Right ventricle myocardium inferior (tissue), 1 donor: ENCODE results near the gene TBX5. TPM values are rescaled to one million over a fixed set of nuclear protein-coding genes. Genes with fewer than 3 reads are reported as not detected.
"Not testable (repeated sequence)": the region's sequence is repeated elsewhere in the genome, so short reads cannot be mapped to it uniquely, and the experiment has no call there.

ENCODE experiments used
- ATAC-seq: fragments of 200-7000 bp; cut with Tn5 transposase; one replicate; pipeline ENCODE4 v1.9.1; 2020; ENCODE audit warnings: mild to moderate bottlenecking, moderate library complexity
- DNase-seq: peaks from one replicate; pipeline ENCODE4 v3.0.0; 2021; ENCODE audit errors: missing footprints
- intact Hi-C: fragments of 100-400 bp; cut with DNase I; formaldehyde crosslinking; loops from one replicate; pipeline ENCODE4 v1.11.0; 2022
- total RNA-seq: library from RNA; stranded (reverse); fragmentation: NEBNext Ultra II Directional; extraction: Animal tissue kit (Norgen Biotek cat#: 25700); gene quantifications from one replicate; pipeline ENCODE4 v1.2.1, GENCODE V29; 2021
- donor health status: DM: no; HTN: yes; CAD: no; lungs with severe emphysema.

The TBX5 gene
- total RNA-seq, 1 donor from 2014 or later = 55.8 TPM

DNA sequence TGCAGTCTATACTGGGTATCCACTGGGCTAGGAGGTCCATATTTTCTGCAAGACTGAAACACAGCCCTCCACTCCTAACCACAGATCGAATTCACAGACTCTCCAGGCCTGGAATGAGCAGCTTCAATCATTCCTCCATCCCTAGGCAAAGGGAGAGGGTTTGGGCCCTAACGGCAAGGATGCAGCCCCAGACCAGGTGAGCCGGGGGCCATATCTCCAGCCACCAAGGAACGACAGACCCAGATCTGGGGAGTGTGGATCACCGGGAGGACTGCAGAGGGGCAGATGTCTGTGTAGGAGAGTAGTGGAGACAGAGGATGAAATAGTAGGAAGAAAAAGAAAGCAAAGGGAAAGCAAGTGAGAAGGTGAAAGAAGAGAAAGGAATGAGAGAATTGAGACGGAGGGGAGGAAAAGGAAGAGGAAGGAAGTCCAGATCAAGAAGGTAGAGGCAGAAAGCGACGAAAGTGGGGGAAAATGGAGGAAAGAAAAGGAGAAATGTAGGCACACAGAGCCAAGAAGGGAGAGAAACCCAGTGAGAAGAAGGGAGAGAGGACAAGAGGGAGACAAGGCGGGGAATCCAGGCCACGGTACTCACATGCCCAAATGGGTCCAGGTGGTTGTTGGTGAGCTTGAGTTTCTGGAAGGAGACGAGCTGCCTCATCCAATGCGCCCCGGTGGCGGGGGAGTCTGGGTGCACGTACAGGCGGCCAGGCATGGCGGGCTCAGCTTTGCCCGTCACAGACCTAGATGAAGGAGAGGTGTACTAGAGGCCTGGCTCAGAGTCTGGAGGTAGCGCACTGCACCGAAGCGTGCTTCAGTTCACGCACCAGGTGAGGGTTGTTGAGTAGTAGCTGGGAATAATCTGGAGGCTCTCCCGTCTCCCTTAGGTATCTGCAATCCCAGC lies 7.7 kb downstream of the TBX5 start:
- no peak for DNase-seq
- intact Hi-C loops = no loop called here
- ATAC-seq = no peak

DNA sequence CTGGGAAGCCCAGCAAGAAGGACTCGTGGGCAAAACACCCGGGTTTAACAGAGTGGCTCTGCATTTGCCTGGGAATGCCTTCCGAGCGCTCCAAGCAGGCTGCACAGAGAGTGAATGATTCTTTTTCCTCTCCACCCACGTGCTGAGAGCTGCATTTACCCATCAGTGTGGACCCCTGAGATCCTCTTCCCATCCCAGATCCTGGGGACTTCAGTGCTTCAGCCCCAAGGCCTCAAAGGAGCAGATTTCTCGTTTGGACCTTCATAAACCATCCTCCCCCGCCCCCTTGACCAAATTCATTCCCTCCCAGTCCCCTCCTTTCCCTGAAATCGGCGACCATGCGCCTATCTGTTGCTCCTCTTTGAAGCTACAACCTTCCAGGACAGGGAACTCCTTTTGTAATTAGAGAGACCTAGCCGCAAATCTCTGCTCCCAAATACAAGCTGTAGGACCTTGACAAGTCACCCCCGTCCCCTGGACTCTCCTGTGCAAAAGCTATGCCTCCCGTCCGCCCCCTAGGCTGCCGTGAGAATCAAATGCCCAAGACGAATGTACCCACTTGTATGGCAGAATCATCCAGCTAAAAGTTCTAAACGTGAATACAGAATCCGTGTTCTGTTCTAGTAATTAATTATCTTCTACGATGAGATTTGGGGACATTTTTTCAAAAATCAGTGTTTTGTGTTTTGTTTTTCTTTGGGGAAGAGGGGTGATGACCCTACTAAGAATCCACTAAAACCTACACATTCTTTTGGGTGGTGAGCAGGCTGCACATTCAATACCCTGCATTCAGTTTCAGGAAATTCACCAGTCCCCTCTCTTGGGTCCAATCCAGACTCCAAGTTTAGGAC lies 8.8 kb downstream of the TBX5 start:
- intact Hi-C loops = no loop called here
- DNase-seq = no peak
- no peak for ATAC-seq

DNA sequence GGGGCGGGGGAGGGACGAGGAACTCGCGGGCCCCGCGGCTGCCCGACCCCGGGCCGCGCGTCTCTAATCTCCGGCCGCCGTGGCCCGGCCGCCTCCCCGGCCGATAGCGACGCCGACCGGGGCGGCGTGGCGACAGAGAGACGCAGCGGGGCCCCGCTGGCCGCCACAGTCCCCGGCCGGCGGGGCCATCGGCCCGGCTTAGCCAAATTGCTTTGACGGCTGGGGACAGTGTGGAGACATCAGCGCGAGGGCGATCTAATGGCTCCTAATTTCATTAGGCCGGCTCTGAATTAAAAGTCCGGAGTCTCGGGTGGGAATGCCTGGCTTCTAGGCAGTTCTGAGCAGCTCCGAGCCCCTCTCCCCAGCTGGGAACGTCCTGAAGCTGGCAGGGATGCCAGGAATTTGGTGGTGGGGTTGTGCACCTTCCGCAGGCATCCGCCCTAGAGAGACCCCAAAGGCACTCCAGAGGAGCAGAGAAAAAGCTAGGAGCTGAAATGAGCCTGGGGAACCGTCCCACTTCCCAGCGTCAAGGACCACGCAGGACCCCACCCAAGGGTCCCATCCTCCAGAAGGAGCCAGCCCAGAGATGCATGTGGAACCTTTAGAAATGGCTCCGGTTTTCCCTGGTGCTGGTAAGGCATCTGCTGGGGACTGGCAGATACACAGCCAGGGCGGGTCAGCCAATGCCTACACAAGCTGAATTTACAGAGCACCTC lies 9.6 kb downstream of the TBX5 start:
- intact Hi-C loops = no loop called here
- ATAC-seq = no peak
- DNase-seq = no peak

DNA sequence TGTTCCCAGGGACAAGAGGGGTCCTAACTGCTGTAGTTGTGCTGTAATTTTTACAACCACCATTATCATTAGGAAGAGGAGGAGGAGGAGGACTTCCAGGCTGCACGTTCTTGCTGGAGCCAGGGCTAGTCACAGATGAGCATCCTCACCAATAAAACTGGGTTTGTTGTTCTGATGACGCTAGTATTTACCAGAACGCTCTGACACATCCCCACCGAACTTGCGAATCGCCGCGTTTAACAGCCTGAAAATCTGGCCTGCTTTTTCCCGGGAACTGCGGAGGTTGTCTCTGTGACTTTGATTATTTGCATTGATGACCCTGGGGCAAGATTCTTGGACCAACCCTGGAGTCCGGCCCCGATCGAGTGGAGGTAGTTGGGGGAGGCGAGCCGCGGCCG lies 10.2 kb downstream of the TBX5 start:
- no peak for ATAC-seq
- no peak for DNase-seq
- intact Hi-C loops = no loop called here

DNA sequence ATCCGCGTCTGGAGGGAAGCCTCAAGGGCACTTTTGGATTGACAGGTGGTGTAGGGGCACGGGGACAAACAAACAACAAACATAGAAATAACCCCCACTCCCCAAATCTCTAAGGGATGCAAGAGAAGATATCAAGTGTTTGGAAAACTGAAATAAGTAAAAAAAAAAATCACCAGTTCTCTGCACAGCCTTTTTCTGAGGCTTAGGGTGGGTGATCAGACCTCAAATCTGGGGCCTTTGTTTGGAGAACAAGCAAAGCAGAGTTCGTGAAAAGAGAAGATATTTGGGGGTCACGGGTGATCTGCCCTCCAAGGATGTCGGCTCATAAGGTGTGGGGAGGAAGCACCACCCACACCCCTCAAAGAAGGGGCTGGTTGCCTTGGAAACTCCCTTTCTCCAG lies 10.7 kb downstream of the TBX5 start:
- DNase-seq (no peak), ATAC-seq (no peak)
- intact Hi-C loops = no loop called here

DNA sequence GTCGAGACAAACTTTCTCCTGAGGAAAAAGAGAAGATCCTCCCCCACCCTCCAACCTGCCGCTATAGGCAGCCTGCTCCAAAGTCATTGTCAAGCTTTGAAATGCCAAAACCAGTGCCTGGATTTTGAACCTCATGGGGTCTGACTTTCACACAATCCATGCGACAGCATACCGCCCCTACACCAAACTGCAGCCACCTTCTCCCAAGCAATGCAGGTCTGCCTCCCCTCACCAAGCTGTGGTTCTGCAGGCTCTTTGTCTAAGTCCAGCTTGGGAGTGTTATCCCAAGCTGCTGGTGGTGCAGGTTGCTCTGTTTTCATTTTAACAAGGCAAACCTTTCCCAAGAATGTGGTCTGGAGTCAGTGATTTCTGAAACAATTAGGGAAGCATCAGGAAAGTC lies 12.4 kb downstream of the TBX5 start:
- intact Hi-C loops = no loop called here
- DNase-seq = no peak
- ATAC-seq = no peak

DNA sequence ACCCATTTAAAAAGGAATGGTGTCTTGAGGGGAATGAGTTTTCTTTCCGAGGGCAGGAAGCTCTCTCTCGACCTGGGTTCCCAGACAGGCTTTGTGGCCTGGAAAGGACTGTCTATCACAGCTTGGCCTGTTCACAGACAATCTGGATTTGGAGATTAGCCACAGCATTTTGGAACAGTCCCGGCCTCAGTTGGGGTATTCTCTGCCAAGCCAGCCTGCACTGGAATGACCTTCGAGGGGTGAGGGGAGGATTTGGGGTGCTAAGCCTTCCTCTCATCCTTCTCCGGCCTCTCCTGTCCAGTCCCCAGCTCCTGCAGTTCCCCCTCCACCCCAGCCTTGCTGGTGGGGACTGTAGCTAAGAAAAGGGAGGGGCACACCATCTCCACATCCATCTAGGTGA lies 13.0 kb downstream of the TBX5 start:
- intact Hi-C loops = no loop called here
- DNase-seq (no peak), ATAC-seq (peak; percentile 85)

DNA sequence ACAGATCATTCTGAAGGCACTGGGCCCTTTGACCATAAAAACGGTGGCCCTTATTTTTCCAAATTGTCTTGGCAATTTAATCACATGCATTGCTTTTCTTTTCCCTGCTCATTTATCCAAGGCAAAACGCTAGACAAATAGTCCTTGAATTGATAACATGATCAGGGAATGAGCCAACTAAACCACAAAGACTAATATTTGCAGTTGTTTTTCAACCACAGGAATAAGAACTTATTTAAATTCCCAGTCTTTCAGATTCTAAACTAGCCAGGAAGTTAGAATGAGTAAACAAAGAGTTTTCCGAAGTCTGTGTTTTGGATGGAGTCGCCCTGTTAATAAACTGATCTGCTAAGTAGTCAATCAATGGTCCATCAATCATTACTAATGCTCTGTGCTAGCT lies 14.9 kb downstream of the TBX5 start:
- ATAC-seq = no peak
- intact Hi-C loops = no loop called here
- no peak for DNase-seq

DNA sequence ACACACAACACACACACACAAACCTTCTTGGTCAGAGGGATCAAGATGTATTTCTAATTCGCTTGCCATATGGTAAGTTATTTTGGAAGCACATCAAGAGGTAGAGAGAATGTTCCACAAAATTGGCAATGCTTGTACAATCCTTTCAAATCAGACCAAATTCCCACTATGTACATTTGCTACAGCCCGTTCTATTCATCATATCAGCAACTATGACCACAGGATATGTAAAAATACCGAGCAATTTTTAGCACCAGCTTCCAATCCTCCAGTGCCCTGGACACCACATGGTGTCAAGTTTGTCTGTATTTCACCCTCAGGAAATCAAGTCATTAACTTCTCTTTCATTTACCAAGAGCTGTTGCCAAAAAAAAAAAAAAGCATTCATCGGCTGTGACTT lies 21.2 kb downstream of the TBX5 start:
- intact Hi-C loops = no loop called here
- ATAC-seq = peak; percentile 48

DNA sequence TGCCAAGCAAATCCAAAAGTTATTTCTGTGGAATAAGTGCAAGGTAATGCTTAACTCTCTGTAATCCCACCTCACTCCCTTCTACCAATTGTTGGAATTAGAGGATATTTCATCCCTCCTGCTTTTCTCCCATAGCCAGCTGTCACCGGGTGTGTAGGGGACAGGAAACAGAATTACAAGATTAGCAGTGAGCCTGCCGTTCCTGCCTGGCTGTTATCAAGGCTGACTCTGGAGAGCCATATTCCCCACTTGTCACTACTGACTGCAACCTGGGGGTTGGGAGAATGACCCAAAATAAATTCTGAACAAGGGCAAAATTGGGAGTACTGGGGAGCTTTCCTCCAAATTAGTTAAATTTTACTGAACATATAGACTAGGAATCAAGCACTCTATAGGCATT lies 24.8 kb downstream of the TBX5 start:
- ATAC-seq (peak; percentile 80), DNase-seq (no peak)
- intact Hi-C loops = no loop called here

More for the DNA sequence above, 21.2 kb downstream of the TBX5 start:
- DNase-seq = no peak

DNA sequence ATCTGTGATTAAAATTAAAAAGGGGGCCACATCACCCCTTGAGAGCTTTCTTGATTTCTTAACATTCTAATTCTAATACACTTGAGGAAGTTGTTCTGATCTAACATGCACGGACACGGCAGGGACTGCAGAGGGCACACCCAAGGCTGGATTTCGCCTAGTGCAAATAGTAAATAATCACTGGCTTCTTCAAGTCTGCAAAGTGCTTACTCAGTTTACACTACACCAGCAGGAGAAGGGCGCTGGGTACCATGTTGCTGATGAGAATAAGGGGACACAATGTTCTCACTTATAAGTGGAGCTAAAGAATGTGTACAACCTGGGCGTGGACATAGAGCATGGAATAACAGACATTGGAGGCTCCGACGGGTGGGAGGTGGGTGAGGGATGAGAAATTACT lies 34.2 kb downstream of the TBX5 start:
- DNase-seq (no peak), ATAC-seq (no peak)
- intact Hi-C loops = no loop called here

DNA sequence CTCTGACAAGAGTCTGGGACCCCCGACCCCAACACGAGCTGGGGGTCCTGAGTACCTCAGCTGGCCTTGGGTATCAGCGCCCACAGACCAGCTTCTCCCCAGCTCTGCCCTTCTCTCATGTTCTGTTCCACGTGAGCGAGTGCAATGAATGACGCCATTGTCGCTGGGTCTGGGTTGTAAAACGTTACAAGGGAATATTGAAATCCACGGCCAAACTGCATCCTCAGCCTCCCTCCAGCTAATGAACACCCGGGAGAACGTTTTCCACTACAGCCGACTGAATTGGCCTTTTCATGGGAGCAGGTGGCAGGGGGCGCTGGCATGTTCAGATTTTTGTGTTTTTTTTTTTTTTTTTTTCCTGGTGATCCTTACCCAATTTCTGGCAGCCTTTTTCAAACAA lies 34.7 kb downstream of the TBX5 start:
- no peak for DNase-seq
- intact Hi-C loops = no loop called here

DNA sequence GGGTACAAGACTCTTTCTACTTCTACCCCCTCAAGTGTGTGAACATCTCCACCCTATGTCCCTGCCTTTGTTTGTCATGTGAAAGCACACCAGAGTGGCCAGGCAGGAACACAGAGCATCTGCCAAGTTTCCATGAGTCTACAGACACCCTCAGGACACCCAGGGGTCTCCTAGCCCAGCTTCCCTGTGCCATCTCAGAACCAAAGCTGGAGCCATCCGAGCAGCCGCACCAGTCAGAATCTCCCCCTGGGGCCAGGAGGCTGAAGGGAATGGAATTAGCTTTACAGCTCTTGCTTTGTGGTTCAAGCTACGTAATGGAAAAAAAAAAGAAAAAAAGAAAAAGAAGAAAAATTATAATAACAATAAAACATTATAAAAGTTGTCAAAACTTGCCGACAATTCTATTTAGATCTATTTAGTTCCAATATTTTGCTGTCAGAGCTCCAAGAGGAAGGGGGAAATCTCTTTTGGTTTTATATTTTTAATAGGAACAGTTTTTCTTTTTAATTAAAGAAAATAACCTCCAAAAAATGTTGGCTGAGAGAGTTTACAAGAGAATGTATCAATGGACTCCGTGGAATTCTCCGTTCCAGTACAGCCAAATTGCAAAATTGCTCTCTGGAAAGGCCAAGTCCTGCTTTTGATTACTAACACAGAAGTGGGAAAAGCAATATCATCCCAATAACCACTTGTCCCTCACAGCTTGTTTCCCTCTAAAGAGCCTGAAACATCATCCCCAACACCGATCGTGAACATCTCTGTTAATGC lies 37.1 kb downstream of the TBX5 start:
- ATAC-seq (peak; percentile 63), DNase-seq (no peak)
- intact Hi-C loops = loop anchor here (5.0 kb wide), 1 partner anchor 38 kb away; the partner anchor contains the start of gene TBX5

More for the DNA sequence above, 34.7 kb downstream of the TBX5 start:
- no peak for ATAC-seq

DNA sequence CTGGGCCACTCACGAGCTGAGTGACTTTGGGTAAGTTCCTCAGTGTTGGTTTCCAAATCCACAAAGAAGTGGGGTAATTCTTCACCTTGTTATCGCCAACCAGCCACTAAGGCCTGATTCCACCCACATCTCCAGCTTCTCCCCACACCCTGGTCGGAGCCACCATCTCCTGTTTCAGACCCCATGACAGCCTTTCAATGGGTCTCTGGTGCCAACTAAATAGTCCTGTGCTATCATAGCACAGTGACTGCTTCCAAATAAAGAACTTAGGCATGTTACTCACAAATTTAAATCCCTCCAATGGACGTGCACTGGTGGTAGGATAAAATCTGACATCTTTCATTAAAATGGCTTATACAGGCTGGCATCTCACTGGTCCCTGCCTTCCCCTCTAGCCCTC lies 44.0 kb downstream of the TBX5 start:
- intact Hi-C loops = no loop called here
- peak; percentile 54 for ATAC-seq
- DNase-seq = no peak

DNA sequence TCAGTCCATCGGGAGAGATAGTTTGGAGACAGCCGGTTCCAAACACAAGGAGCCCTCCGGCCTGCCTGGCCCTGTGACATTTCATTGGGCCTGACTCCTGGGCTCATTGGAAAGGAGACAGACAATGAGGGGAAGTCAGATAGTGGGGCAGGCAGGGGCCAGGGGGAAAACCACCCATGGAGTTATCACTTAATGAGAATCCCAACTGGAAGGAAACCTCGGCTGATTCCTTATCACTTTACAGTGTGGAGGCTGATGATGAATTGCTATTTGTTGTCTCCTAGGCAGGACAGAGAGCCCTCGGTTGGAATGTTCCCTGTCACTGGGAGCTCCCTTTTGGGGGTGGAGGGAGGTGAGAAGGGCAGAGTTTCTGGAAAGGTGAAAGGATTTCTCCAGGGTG lies 44.4 kb downstream of the TBX5 start:
- DNase-seq = no peak
- intact Hi-C loops = no loop called here
- peak; percentile 36 for ATAC-seq

DNA sequence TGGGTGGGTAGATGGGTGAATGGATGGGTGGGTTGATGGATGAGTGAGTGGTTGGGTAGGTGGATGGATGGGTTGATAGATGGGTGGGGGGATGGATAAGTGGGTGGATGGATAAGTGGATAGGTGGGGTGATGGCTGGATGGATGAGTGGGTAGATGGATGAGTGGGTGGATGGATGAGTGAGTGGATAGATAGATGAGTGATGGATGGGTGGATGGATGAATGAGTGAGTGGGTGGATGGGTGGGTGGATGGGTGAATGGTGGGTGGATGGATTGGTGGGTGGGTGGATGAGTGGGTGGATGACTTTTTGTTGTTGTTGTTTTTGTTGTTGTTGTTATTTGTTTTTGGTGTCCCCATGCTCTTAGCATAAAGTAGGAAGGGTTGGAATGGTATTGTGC lies 45.5 kb downstream of the TBX5 start:
- intact Hi-C loops = no loop called here
- ATAC-seq (no peak), DNase-seq (no peak)

DNA sequence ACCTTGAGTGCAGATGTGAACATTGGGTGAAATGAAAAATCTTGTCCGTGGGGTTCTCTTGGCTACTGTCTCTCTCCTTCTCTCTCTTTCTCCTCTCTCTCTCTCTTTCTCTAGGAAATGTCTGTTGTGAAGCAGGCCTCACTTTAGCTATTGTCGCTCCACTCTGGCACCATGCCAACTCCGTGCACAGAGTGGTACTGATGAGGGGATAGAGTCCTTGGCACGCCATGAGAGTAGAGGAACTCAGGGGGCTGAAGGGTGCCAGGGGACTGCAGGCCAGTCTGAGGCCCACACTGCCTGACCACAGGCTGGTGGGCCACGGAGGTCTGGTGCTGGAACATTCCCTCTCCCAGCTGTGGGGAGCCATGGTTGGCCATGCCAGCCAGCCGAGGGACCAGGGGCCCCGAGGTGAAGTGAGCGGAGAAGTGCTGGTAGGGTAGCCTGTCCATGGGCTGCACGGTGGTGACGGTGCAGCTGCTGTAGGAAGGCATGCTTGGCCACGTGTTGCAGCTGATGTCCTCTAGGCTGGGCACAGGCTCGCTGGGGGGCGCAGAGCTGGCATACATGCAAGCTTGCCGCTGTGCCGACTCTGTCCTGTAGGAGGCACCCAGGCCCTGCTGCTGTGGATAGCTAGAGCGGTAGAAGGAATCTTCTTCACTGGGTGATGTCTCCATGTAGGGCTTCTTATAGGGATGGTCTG lies 50.4 kb downstream of the TBX5 start:
- intact Hi-C loops = loop anchor here (5.0 to 10.0 kb wide), 3 partner anchors 47 to 119 kb away; no protein-coding TSS in a partner anchor
- DNase-seq (peak; percentile 69), ATAC-seq (peak; percentile 70)

DNA sequence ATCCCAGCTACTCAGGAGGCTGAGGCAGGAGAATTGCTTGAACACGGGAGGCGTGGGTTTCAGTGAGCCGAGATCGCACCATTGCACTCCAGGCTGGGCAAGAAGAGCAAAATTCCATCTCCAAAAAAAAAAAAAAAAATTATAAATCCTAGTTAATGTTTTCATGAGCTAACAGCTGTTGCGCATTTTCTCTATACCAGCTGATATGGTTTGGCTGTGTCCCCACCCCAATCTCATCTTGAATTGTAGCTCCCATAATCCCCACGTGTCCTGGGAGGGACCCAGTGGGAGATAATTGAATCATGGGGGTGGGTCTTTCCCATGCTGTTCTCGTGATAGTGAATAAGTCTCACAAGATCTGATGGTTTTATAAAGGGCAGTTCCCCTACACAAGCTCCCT lies 56.7 kb downstream of the TBX5 start:
- ATAC-seq, intact Hi-C loops, DNase-seq: not testable (repeated sequence)
